Measurements from ENCODE around the gene IGFLR1. TPM values are rescaled to one million over a fixed set of nuclear protein-coding genes. Genes with fewer than 3 reads are reported as not detected.

The IGFLR1 gene
- polyA plus RNA-seq, 2 of the 4 experiments (the other 2 are of a cell fraction): 6.4 to 14.4 TPM

DNA sequence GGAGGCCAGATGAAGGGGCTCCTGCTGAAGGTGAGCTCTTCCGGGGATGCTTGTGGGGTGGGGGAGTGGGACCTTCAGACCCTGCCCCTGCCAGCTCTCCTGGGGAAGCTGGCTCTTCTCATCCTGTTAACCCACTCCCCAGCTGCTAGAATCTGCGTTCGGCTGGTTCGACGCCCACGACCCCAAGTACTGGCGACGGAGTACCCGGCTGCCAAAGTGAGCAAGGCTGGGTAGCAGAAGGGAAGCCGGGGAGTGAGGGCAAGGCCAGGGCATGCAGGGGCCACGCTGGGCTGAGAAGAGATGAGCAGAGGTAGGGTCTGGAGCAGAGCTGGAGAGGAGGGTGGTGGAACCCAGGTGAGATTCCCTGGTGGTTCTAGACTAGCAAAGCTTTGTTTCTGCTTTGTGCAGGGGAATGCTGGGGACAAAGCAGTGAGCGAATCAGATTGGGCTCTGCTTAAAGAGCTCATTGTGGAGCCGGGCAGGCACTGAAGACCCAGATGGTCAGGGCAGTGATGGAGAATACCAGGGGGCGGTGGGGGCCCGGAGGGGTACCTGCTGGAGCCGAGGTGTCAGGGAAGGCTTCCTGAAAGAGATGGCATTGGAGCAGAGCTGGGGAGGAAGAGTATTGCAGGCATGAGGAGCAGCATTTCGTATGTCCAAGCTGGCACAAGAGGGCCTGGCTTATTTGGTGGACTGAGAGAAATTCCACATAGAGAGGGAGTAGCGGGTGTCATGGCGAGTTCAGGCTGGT, 14.1 kb downstream of the IGFLR1 start:
- no peak for FAIRE-seq
- H3K27ac ChIP-seq: no peak overlapping the region
- ATAC-seq: no peak
- CTCF ChIA-PET: interaction anchor here (0.9 to 3.2 kb wide), 12 partner anchors 9 to 218 kb away, joined by 3 to 32 read pairs (median 4); no protein-coding TSS in a partner anchor
- H3K9me3 ChIP-seq: no peaks in the 10 kb centered on the region
- 93% methylated on average over 19 of the region's 19 CpGs for WGBS (ENCODE audit: missing lambda C conversion rate)
- POLR2A ChIA-PET: interaction anchor here (0.9 to 1.9 kb wide), 3 partner anchors 9 to 12 kb away, joined by 4 to 6 read pairs (median 4); no protein-coding TSS in a partner anchor
- TF ChIP-seq NPAS2 (CRISPR knock-in tag; IDR thresholded peaks at IDR 0.05; ENCODE audit: borderline replicate concordance) (no peak), POLR2AphosphoS2 (conservative IDR thresholded peaks at IDR 0.05; ENCODE audit: low read length) (no peak), NR3C1 (IDR thresholded peaks at IDR 0.05) (no peak)
- DNase-seq (ENCODE audit: low read depth in 1 of 2, low spot score in 1 of 2): no peak
- H3K4me3 ChIP-seq: no peak overlapping the region
- H3K4me2 ChIP-seq: no peak overlapping the region
- H3K4me1 ChIP-seq: no peaks in the 10 kb centered on the region

- no peak for FAIRE-seq
- ChIA-PET POLR2A (interaction anchor here (0.6 to 1.9 kb wide), 5 partner anchors 9 to 28 kb away, joined by 3 to 6 read pairs (median 4); no protein-coding TSS in a partner anchor), CTCF (interaction anchor here (0.6 to 3.2 kb wide), 12 partner anchors 10 to 217 kb away, joined by 3 to 32 read pairs (median 4); no protein-coding TSS in a partner anchor)
- ATAC-seq: no peak
- TF ChIP-seq SREBF2 (IDR thresholded peaks at IDR 0.05) (no peak), RNF2 (IDR thresholded peaks at IDR 0.05; ENCODE audit: borderline replicate concordance, low read depth) (no peak), KDM5A (IDR thresholded peaks at IDR 0.05) (no peak), POLR2AphosphoS2 (conservative IDR thresholded peaks at IDR 0.05; ENCODE audit: low read length) (no peak), KDM1A (IDR thresholded peaks at IDR 0.05; ENCODE audit: low read depth) (no peak), SMC3 (IDR thresholded peaks at IDR 0.05) (no peak), JUN (IDR thresholded peaks at IDR 0.05) (no peak), NPAS2 (CRISPR knock-in tag; IDR thresholded peaks at IDR 0.05; ENCODE audit: borderline replicate concordance) (no peak), TFCP2L1 (CRISPR knock-in tag; IDR thresholded peaks at IDR 0.05) (no peak), MYC (IDR thresholded peaks at IDR 0.05; ENCODE audit: borderline replicate concordance, low read length) (no peak), TP53 (CRISPR knock-in tag; IDR thresholded peaks at IDR 0.05) (no peak), ZNF302 (CRISPR knock-in tag; IDR thresholded peaks at IDR 0.05) (no peak), RCOR1 (IDR thresholded peaks at IDR 0.05; ENCODE audit: low read depth, low read length) (no peak)
- TF ChIP-seq, protein P1, sequence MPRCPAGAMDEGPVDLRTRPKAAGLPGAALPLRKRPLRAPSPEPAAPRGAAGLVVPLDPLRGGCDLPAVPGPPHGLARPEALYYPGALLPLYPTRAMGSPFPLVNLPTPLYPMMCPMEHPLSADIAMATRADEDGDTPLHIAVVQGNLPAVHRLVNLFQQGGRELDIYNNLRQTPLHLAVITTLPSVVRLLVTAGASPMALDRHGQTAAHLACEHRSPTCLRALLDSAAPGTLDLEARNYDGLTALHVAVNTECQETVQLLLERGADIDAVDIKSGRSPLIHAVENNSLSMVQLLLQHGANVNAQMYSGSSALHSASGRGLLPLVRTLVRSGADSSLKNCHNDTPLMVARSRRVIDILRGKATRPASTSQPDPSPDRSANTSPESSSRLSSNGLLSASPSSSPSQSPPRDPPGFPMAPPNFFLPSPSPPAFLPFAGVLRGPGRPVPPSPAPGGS (IDR thresholded peaks at IDR 0.05): no peak
- Histone ChIP-seq H3K4me1 (no peaks in the 10 kb centered on the region), H3K9me3 (no peaks in the 10 kb centered on the region), H3K27ac (no peak overlapping the region), H3K4me2 (no peak overlapping the region), H3K4me3 (no peak overlapping the region)
- 94% methylated on average over 25 of the region's 25 CpGs for WGBS (ENCODE audit: missing lambda C conversion rate)
- no peak for DNase-seq (ENCODE audit: low read depth in 1 of 2, low spot score in 1 of 2)
Observed at GRCh38 chr19:35727053-35727955, 14.9 kb downstream of the IGFLR1 start.

- H3K4me3 ChIP-seq: no peak overlapping the region
- no peak for FAIRE-seq
- ChIA-PET CTCF (interaction anchor here (0.9 to 3.0 kb wide), 7 partner anchors 9 to 206 kb away, joined by 3 to 18 read pairs (median 3); no protein-coding TSS in a partner anchor), POLR2A (no interaction called here)
- no peak overlapping the region for H3K4me2 ChIP-seq
- H3K27ac ChIP-seq: no peak overlapping the region
- no peak for TF ChIP-seq RCOR1 (IDR thresholded peaks at IDR 0.05; ENCODE audit: low read depth, low read length)
- no peak for ATAC-seq
- 94% methylated on average over 23 of the region's 23 CpGs for WGBS (ENCODE audit: missing lambda C conversion rate)
- H3K4me1 ChIP-seq: no peaks in the 10 kb centered on the region
- no peaks in the 10 kb centered on the region for H3K9me3 ChIP-seq
- no peak for DNase-seq (ENCODE audit: low read depth in 1 of 2, low spot score in 1 of 2)
Observed at GRCh38 chr19:35725216-35725861, 16.9 kb downstream of the IGFLR1 start.
